ENCODE data around the gene ADIPOR1. TPM values are rescaled to one million over a fixed set of nuclear protein-coding genes. Genes with fewer than 3 reads are reported as not detected.

Gene ADIPOR1
- total RNA-seq, 5 donors from 2014 or later (not counting 1 experiment from before 2014, with no cell fraction given), result 50.3 to 70.1 (median 53.7) TPM

- Mint-ChIP-seq H3K27me3 (peaks cover 16 to 25% of the 10 kb centered on the region in 2 donors), H3K36me3 (no peaks in the 10 kb centered on the region), H3K27ac (no peak overlapping the region), H3K9me3 (no peaks in the 10 kb centered on the region), H3K4me1 (peaks cover 4 to 10% (median 9%) of the 10 kb centered on the region in 3 donors), H3K4me3 (no peak overlapping the region)
- no peak overlapping the region for H3K27ac ChIP-seq (ENCODE audit: low read length)
- ChIA-PET CTCF (interaction anchor here (0.5 to 3.1 kb wide), 10 partner anchors 10 to 860 kb away, joined by 3 to 12 read pairs (median 3); no protein-coding TSS in a partner anchor), POLR2A (interaction anchor here (0.5 to 0.7 kb wide), 4 partner anchors 54 to 217 kb away, joined by 3 to 5 read pairs (median 4); no protein-coding TSS in a partner anchor)
- H3K4me1 ChIP-seq (ENCODE audit: control insufficient read depth in 1 of 2, extremely low read depth in 1 of 2, insufficient read depth in 2 of 2, low read length in 2 of 2), result peaks cover 0 to 3% of the 10 kb centered on the region in 2 experiments
- no CpG with 5 or more reads among the region's 3 CpGs for WGBS (ENCODE audit: insufficient coverage)
- no peak for DNase-seq
- no peaks in the 10 kb centered on the region for H3K9me3 ChIP-seq
- H3K27me3 ChIP-seq (replicated peaks in 1 of 2; ENCODE audit: control insufficient read depth in 2 of 2, extremely low read depth in 1 of 2, insufficient read depth in 2 of 2, low read length in 1 of 2), result no peaks in the 10 kb centered on the region
- no peaks in the 10 kb centered on the region for H3K36me3 ChIP-seq (ENCODE audit: control insufficient read depth in 2 of 2, extremely low read depth in 1 of 2, insufficient read depth in 1 of 2, low read length in 1 of 2)
- no peak overlapping the region for H3K4me3 ChIP-seq (ENCODE audit: control insufficient read depth in 1 of 2, extremely low read depth in 1 of 2, low read length in 1 of 2)
- no peak for ATAC-seq (replicated peaks in 1 of 4)
These were observed 42.3 kb upstream of the ADIPOR1 start for GRCh38 chr1:203000217-203000944.

GRCh38 chr1:202998836-202999750, 41.0 kb upstream of the ADIPOR1 start:
- 50% methylated on average over 12 of the region's 14 CpGs for WGBS (ENCODE audit: insufficient coverage)
- peak overlapping the region in 1 of 2 donors; percentile 37 for H3K27ac Mint-ChIP-seq
- Histone ChIP-seq H3K4me3 (ENCODE audit: control insufficient read depth in 1 of 2, extremely low read depth in 1 of 2, low read length in 1 of 2) (no peak overlapping the region), H3K36me3 (ENCODE audit: control insufficient read depth in 2 of 2, extremely low read depth in 1 of 2, insufficient read depth in 1 of 2, low read length in 1 of 2) (no peaks in the 10 kb centered on the region), H3K27ac (ENCODE audit: low read length) (no peak overlapping the region), H3K9me3 (no peaks in the 10 kb centered on the region), H3K27me3 (replicated peaks in 1 of 2; ENCODE audit: control insufficient read depth in 2 of 2, extremely low read depth in 1 of 2, insufficient read depth in 2 of 2, low read length in 1 of 2) (peaks cover 0 to 4% of the 10 kb centered on the region in 2 experiments), H3K4me1 (ENCODE audit: control insufficient read depth in 1 of 2, extremely low read depth in 1 of 2, insufficient read depth in 2 of 2, low read length in 2 of 2) (peaks cover 0 to 3% of the 10 kb centered on the region in 2 experiments)
- no peaks in the 10 kb centered on the region for H3K9me3 Mint-ChIP-seq
- H3K27me3 Mint-ChIP-seq, result peaks cover 27 to 37% of the 10 kb centered on the region in 2 donors
- peak in 34 of 35 experiments; percentile 11 to 83 (median 46) for DNase-seq
- peaks cover 4 to 10% (median 9%) of the 10 kb centered on the region in 3 donors for H3K4me1 Mint-ChIP-seq
- ATAC-seq (replicated peaks in 1 of 4), result peak in 3 of 4 experiments; percentile 56 to 67 (median 56)
- ChIA-PET CTCF (interaction anchor here (0.5 to 3.1 kb wide), 13 partner anchors 9 to 254 kb away, joined by 3 to 12 read pairs (median 3); partner anchors contain the start of gene KLHL12 (in 1 of the 2)), POLR2A (no interaction called here)
- H3K36me3 Mint-ChIP-seq, result no peaks in the 10 kb centered on the region
- H3K4me3 Mint-ChIP-seq, result peak overlapping the region in 1 of 3 donors; percentile 30

GRCh38 chr1:202994756-202995155, 36.6 kb upstream of the ADIPOR1 start:
- Histone ChIP-seq H3K4me1 (ENCODE audit: control insufficient read depth in 1 of 2, extremely low read depth in 1 of 2, insufficient read depth in 2 of 2, low read length in 2 of 2) (peaks cover 0 to 3% of the 10 kb centered on the region in 2 experiments), H3K27me3 (replicated peaks in 1 of 2; ENCODE audit: control insufficient read depth in 2 of 2, extremely low read depth in 1 of 2, insufficient read depth in 2 of 2, low read length in 1 of 2) (peaks cover 0 to 8% of the 10 kb centered on the region in 2 experiments), H3K36me3 (ENCODE audit: control insufficient read depth in 2 of 2, extremely low read depth in 1 of 2, insufficient read depth in 1 of 2, low read length in 1 of 2) (no peaks in the 10 kb centered on the region), H3K27ac (ENCODE audit: low read length) (no peak overlapping the region), H3K9me3 (no peaks in the 10 kb centered on the region), H3K4me3 (ENCODE audit: control insufficient read depth in 1 of 2, extremely low read depth in 1 of 2, low read length in 1 of 2) (no peak overlapping the region)
- Mint-ChIP-seq H3K27me3 (peaks cover 27 to 67% of the 10 kb centered on the region in 2 donors), H3K4me1 (peaks cover 4 to 9% (median 8%) of the 10 kb centered on the region in 3 donors), H3K9me3 (peaks cover 0 to 8% (median 0%) of the 10 kb centered on the region in 3 donors), H3K27ac (no peak overlapping the region), H3K36me3 (peaks cover 5% of the 10 kb centered on the region), H3K4me3 (no peak overlapping the region)
- POLR2A ChIA-PET, result interaction anchor here in 1 of 2 donors (0.6 kb wide), 2 partner anchors 22 to 220 kb away, joined by 3 to 4 read pairs; no protein-coding TSS in a partner anchor
- no peak for DNase-seq
- ATAC-seq (replicated peaks in 1 of 4), result no peak
- WGBS (ENCODE audit: insufficient coverage), result 67% methylated on average over 2 of the region's 3 CpGs
- CTCF ChIA-PET, result interaction anchor here in 1 of 2 donors (0.7 kb wide), 1 partner anchor 24 kb away, joined by 3 read pairs; no protein-coding TSS in a partner anchor

- Mint-ChIP-seq H3K4me3 (no peak overlapping the region), H3K9me3 (peaks cover 0 to 8% (median 0%) of the 10 kb centered on the region in 3 donors), H3K27me3 (peaks cover 22 to 47% of the 10 kb centered on the region in 2 donors), H3K36me3 (peaks cover 5% of the 10 kb centered on the region), H3K27ac (no peak overlapping the region), H3K4me1 (no peaks in the 10 kb centered on the region)
- Histone ChIP-seq H3K9me3 (no peaks in the 10 kb centered on the region), H3K36me3 (ENCODE audit: control insufficient read depth in 2 of 2, extremely low read depth in 1 of 2, insufficient read depth in 1 of 2, low read length in 1 of 2) (no peaks in the 10 kb centered on the region), H3K4me1 (ENCODE audit: control insufficient read depth in 1 of 2, extremely low read depth in 1 of 2, insufficient read depth in 2 of 2, low read length in 2 of 2) (no peaks in the 10 kb centered on the region), H3K4me3 (ENCODE audit: control insufficient read depth in 1 of 2, extremely low read depth in 1 of 2, low read length in 1 of 2) (no peak overlapping the region), H3K27me3 (replicated peaks in 1 of 2; ENCODE audit: control insufficient read depth in 2 of 2, extremely low read depth in 1 of 2, insufficient read depth in 2 of 2, low read length in 1 of 2) (peaks cover 0 to 23% of the 10 kb centered on the region in 2 experiments), H3K27ac (ENCODE audit: low read length) (no peak overlapping the region)
- ChIA-PET CTCF (interaction anchor here in 1 of 2 donors (0.9 kb wide), 1 partner anchor 8 kb away, joined by 3 read pairs; no protein-coding TSS in a partner anchor), POLR2A (no interaction called here)
- ATAC-seq (replicated peaks in 1 of 4), result no peak
- no peak for DNase-seq
These were observed 33.0 kb upstream of the ADIPOR1 start for GRCh38 chr1:202991112-202991511.

- DNase-seq (no peak), ATAC-seq (replicated peaks in 1 of 4) (no peak)
- Mint-ChIP-seq H3K4me3 (no peak overlapping the region), H3K36me3 (peaks cover 5% of the 10 kb centered on the region), H3K4me1 (no peaks in the 10 kb centered on the region), H3K27me3 (peaks cover 10 to 39% of the 10 kb centered on the region in 2 donors), H3K9me3 (peaks cover 0 to 8% (median 0%) of the 10 kb centered on the region in 3 donors), H3K27ac (no peak overlapping the region)
- no CpG with 5 or more reads among the region's 2 CpGs for WGBS (ENCODE audit: insufficient coverage)
- H3K36me3 ChIP-seq (ENCODE audit: control insufficient read depth in 2 of 2, extremely low read depth in 1 of 2, insufficient read depth in 1 of 2, low read length in 1 of 2), result no peaks in the 10 kb centered on the region
- H3K4me1 ChIP-seq (ENCODE audit: control insufficient read depth in 1 of 2, extremely low read depth in 1 of 2, insufficient read depth in 2 of 2, low read length in 2 of 2), result no peaks in the 10 kb centered on the region
- H3K27ac ChIP-seq (ENCODE audit: low read length), result no peak overlapping the region
- POLR2A ChIA-PET, result interaction anchor here in 1 of 2 donors (0.8 kb wide), 1 partner anchor 1456 kb away, joined by 3 read pairs; no protein-coding TSS in a partner anchor
- no peak overlapping the region for H3K4me3 ChIP-seq (ENCODE audit: control insufficient read depth in 1 of 2, extremely low read depth in 1 of 2, low read length in 1 of 2)
- CTCF ChIA-PET, result interaction anchor here (0.6 to 1.6 kb wide), 3 partner anchors 9 to 52 kb away, joined by 3 to 4 read pairs (median 3); no protein-coding TSS in a partner anchor
- no peaks in the 10 kb centered on the region for H3K9me3 ChIP-seq
- peaks cover 0 to 20% of the 10 kb centered on the region in 2 experiments for H3K27me3 ChIP-seq (replicated peaks in 1 of 2; ENCODE audit: control insufficient read depth in 2 of 2, extremely low read depth in 1 of 2, insufficient read depth in 2 of 2, low read length in 1 of 2)
These were observed 31.8 kb upstream of the ADIPOR1 start for GRCh38 chr1:202989879-202990278.

Data from T-cell (primary cell).